ENCODE results near the gene PGF. TPM values are rescaled to one million over a fixed set of nuclear protein-coding genes. Genes with fewer than 3 reads are reported as not detected.

The PGF gene
- total and polyA plus RNA-seq, 2 donors: 7.0 to 7.5 TPM

DNA sequence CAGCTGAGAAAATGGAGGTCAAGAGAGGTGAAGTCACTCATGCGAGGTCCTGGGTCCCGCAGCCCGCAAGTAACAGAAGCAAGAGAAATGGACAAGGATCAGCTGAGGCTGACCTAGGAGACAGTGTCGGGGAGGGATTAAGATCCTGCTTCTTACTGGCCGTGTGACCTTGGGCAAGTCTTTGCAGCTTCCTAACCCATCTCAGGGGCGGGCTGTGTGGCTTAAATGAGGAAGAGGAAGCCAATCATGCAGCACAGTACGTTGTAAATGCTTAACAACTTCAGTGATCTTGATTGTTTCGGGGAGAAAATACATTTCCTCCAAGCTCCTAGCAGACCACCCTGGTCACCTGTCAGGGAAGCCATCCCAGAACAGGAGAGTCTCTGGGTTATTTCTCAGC is 7.1 kb upstream of the PGF start:
- WGBS: 76% methylated on average over 8 of the region's 8 CpGs
- peaks cover 0 to 25% of the 10 kb centered on the region in 2 donors for H3K4me1 ChIP-seq (ENCODE audit: control insufficient read depth in 2 of 2, insufficient read depth in 2 of 2, low read length in 2 of 2)

DNA sequence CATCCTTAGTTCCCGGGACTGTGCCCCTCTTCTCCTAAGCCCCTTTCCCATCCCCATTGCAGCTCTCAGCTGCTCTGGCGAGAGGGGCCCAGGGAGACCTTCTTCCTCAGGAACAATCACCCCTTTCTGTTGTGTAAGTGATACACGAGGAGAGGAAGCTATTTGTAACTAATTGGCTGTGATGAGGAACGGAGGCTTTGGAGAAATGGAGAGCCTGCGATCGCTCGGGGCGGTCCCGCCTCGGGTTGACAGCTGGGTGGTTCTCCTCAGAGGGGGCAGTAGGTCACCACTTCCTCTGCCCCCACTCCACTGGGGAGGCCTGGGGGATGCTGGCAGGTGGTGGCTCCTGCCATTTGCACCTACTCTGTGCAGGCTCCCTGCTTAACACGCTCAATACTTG is 6.6 kb upstream of the PGF start:
- no peaks in the 10 kb centered on the region for H3K36me3 ChIP-seq (ENCODE audit: control insufficient read depth in 2 of 2, insufficient read depth in 2 of 2, low read length in 1 of 2)
- H3K9me3 ChIP-seq (ENCODE audit: control insufficient read depth in 2 of 2, insufficient read depth in 1 of 2, low read length in 1 of 2): no peaks in the 10 kb centered on the region
- WGBS: 60% methylated on average over 11 of the region's 11 CpGs
- H3K4me3 ChIP-seq (ENCODE audit: low read length in 2 of 2): no peak overlapping the region
- no peak for DNase-seq (ENCODE audit: low read depth in 6 of 9, low spot score in 9 of 9)
- H3K4me1 ChIP-seq (ENCODE audit: control insufficient read depth in 2 of 2, insufficient read depth in 2 of 2, low read length in 2 of 2): peaks cover 0 to 25% of the 10 kb centered on the region in 2 donors
- H3K27ac ChIP-seq (ENCODE audit: low read depth in 1 of 2, low read length in 1 of 2): no peak overlapping the region
- no peaks in the 10 kb centered on the region for H3K27me3 ChIP-seq (ENCODE audit: control insufficient read depth in 2 of 2, insufficient read depth in 1 of 2, low read length in 1 of 2)

More for the DNA sequence above, 7.1 kb upstream of the PGF start:
- Histone ChIP-seq H3K9me3 (ENCODE audit: control insufficient read depth in 2 of 2, insufficient read depth in 1 of 2, low read length in 1 of 2) (no peaks in the 10 kb centered on the region), H3K4me3 (ENCODE audit: low read length in 2 of 2) (no peak overlapping the region), H3K36me3 (ENCODE audit: control insufficient read depth in 2 of 2, insufficient read depth in 2 of 2, low read length in 1 of 2) (no peaks in the 10 kb centered on the region), H3K27ac (ENCODE audit: low read depth in 1 of 2, low read length in 1 of 2) (no peak overlapping the region), H3K27me3 (ENCODE audit: control insufficient read depth in 2 of 2, insufficient read depth in 1 of 2, low read length in 1 of 2) (no peaks in the 10 kb centered on the region)
- no peak for DNase-seq (ENCODE audit: low read depth in 6 of 9, low spot score in 9 of 9)

DNA sequence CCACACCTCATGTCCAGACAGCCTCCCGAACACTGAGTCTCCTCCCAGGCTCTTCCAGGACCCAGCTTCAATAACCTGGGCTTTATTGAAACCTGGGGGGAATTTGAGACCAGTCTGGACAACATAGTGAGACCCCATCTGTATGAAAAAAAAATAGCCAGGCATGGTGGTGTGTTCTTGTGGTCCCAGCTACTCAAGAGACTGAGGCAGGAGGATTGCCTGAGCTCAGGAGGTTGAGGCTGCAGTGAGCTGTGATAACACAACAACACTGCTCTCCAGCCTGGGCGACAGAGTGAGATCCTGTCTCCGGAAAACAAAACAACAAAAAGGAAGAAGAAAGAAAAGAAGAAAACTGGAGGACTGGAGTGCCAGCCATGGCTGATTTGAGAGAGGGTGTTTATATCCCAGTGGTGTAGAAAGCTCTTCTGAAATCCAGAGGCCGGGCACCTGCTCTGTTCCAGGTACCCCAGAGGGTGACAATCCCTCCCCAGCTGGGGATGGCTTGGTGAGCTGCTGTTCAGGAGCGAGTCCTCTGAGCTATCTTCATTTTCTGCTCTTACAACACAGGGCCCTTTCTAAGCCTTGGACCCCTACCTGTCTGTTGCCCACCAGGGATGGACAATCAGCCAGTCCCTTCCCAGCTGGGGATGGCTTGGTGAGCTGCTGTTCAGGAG is 6.0 kb upstream of the PGF start:
- peaks cover 0 to 5% of the 10 kb centered on the region in 2 donors for H3K27me3 ChIP-seq (ENCODE audit: control insufficient read depth in 2 of 2, insufficient read depth in 1 of 2, low read length in 1 of 2)
- WGBS: 79% methylated on average over 5 of the region's 5 CpGs
- no peak overlapping the region for H3K4me3 ChIP-seq (ENCODE audit: low read length in 2 of 2)
- no peaks in the 10 kb centered on the region for H3K36me3 ChIP-seq (ENCODE audit: control insufficient read depth in 2 of 2, insufficient read depth in 2 of 2, low read length in 1 of 2)
- DNase-seq (ENCODE audit: low read depth in 6 of 9, low spot score in 9 of 9): no peak
- no peaks in the 10 kb centered on the region for H3K9me3 ChIP-seq (ENCODE audit: control insufficient read depth in 2 of 2, insufficient read depth in 1 of 2, low read length in 1 of 2)
- H3K4me1 ChIP-seq (ENCODE audit: control insufficient read depth in 2 of 2, insufficient read depth in 2 of 2, low read length in 2 of 2): peaks cover 0 to 25% of the 10 kb centered on the region in 2 donors
- no peak overlapping the region for H3K27ac ChIP-seq (ENCODE audit: low read depth in 1 of 2, low read length in 1 of 2)

DNA sequence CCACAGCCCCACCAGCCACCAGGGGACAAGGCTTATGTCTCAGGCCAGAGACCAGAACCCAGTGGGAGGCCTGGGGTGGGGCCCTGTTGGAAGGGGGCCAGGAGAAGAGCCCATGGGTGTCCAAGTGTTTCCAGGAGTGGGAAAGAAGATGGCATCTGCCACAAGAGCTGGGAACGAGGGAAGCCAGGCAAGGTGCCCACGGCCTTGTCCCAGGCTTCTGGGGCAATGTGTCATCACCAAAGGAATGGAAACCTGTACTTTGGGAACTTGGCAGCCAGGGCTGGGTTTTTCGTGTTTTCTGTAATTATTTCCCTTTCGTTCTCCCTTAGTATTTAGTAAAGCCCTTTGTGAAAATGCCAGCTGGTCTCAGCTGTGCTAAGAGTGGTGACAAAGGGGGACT is 5.3 kb upstream of the PGF start:
- H3K4me3 ChIP-seq (ENCODE audit: low read length in 2 of 2): no peak overlapping the region
- H3K27me3 ChIP-seq (ENCODE audit: control insufficient read depth in 2 of 2, insufficient read depth in 1 of 2, low read length in 1 of 2): peaks cover 1 to 11% of the 10 kb centered on the region in 2 donors
- H3K9me3 ChIP-seq (ENCODE audit: control insufficient read depth in 2 of 2, insufficient read depth in 1 of 2, low read length in 1 of 2): no peaks in the 10 kb centered on the region
- H3K36me3 ChIP-seq (ENCODE audit: control insufficient read depth in 2 of 2, insufficient read depth in 2 of 2, low read length in 1 of 2): no peaks in the 10 kb centered on the region
- peaks cover 0 to 25% of the 10 kb centered on the region in 2 donors for H3K4me1 ChIP-seq (ENCODE audit: control insufficient read depth in 2 of 2, insufficient read depth in 2 of 2, low read length in 2 of 2)
- DNase-seq (ENCODE audit: low read depth in 6 of 9, low spot score in 9 of 9): no peak
- no peak overlapping the region for H3K27ac ChIP-seq (ENCODE audit: low read depth in 1 of 2, low read length in 1 of 2)
- WGBS: 95% methylated on average over 4 of the region's 4 CpGs

DNA sequence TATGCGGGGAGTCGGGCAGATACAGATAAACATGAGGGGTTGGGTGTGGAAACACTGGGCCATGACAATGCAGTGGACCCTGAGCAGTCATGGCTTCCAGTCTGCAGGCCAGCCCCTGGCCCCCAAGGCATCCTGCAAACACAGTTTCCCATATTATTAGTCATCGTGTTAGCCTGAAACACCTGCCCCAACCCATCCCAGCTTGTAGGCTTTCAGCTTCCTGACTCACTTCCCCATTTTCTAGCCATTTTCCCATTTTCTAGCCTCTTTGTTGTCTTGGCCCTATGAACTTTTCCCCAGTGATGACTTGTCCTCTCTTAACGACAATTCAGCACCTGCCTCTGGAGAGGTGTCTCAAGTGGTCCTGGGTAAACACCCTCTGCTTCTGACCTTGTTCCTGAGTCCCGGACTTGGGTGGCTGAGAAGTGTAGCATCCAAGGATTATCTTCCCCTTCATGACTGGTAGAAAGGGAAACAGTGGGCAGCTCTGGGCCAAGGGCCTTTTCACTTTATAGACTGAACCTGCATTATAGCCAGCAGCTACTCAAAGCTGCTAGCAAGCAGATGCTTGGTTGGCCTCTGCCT is 4.3 kb upstream of the PGF start:
- H3K4me3 ChIP-seq (ENCODE audit: low read length in 2 of 2): no peak overlapping the region
- H3K9me3 ChIP-seq (ENCODE audit: control insufficient read depth in 2 of 2, insufficient read depth in 1 of 2, low read length in 1 of 2): no peaks in the 10 kb centered on the region
- peaks cover 3 to 20% of the 10 kb centered on the region in 2 donors for H3K27me3 ChIP-seq (ENCODE audit: control insufficient read depth in 2 of 2, insufficient read depth in 1 of 2, low read length in 1 of 2)
- H3K36me3 ChIP-seq (ENCODE audit: control insufficient read depth in 2 of 2, insufficient read depth in 2 of 2, low read length in 1 of 2): no peaks in the 10 kb centered on the region
- no peak overlapping the region for H3K27ac ChIP-seq (ENCODE audit: low read depth in 1 of 2, low read length in 1 of 2)
- DNase-seq (ENCODE audit: low read depth in 6 of 9, low spot score in 9 of 9): no peak
- 88% methylated on average over 5 of the region's 5 CpGs for WGBS
- peaks cover 7 to 32% of the 10 kb centered on the region in 2 donors for H3K4me1 ChIP-seq (ENCODE audit: control insufficient read depth in 2 of 2, insufficient read depth in 2 of 2, low read length in 2 of 2)

DNA sequence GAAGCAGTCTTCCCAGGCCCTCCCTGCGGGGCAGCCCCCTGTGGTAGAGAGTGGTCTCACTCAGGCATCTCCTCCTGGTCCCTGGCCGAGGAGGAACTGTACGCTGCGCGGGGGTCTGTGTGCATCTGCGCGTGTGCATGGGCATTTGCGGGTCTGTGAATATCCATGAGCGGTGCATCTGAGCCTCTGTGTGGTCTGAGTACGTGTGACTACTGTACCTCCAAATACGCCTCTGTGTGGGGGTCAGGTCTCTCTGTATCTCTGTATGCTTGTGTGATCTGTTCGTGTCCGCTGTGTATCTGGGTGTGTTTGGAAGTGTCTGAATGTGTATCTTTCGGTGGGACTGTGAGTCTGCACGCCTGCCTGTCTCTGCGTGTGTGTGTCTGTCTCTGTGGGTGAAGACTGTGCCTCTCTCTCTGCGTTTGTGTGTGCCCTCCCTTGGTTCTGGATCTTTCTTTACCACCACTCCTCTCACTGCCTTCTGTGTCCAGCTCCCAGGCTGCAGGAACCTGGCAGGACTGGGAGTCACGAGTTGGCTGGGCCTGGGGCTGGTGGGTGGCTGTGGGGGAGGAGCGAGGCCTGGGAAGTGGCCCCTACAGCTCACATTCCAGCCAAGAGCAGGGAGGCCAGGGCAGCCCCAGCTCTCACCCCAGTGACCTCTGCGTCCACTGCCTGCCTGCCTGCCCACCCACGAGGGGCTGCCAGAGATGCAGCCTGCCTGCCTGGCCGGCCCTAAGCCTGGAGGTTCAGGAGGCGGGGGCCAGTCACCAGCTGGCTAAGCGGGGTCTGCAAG is 1.1 kb upstream of the PGF start:
- peaks cover 7 to 24% of the 10 kb centered on the region in 2 donors for H3K4me1 ChIP-seq (ENCODE audit: control insufficient read depth in 2 of 2, insufficient read depth in 2 of 2, low read length in 2 of 2)
- H3K27me3 ChIP-seq (ENCODE audit: control insufficient read depth in 2 of 2, insufficient read depth in 1 of 2, low read length in 1 of 2): peaks cover 3 to 32% of the 10 kb centered on the region in 2 donors
- DNase-seq (ENCODE audit: low read depth in 6 of 9, low spot score in 9 of 9): no peak
- no peak overlapping the region for H3K27ac ChIP-seq (ENCODE audit: low read depth in 1 of 2, low read length in 1 of 2)
- H3K36me3 ChIP-seq (ENCODE audit: control insufficient read depth in 2 of 2, insufficient read depth in 2 of 2, low read length in 1 of 2): no peaks in the 10 kb centered on the region
- H3K4me3 ChIP-seq (ENCODE audit: low read length in 2 of 2): no peak overlapping the region
- 94% methylated on average over 24 of the region's 24 CpGs for WGBS
- peaks cover 0 to 4% of the 10 kb centered on the region in 2 donors for H3K9me3 ChIP-seq (ENCODE audit: control insufficient read depth in 2 of 2, insufficient read depth in 1 of 2, low read length in 1 of 2)

DNA sequence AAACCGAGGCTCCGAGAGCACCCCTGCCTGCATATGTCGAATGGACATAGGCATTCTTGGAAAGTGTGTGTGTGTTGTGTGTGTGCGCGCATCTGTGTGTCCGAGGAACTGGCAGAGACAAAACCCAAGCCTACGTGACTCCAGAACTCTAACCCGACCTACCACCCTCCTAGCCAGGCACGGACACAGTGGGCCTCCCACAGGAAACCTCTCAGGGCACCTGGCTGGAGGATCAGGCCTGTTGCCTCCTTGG is 556 bp upstream of the PGF start:
- Histone ChIP-seq H3K4me1 (ENCODE audit: control insufficient read depth in 2 of 2, insufficient read depth in 2 of 2, low read length in 2 of 2) (peaks cover 7 to 24% of the 10 kb centered on the region in 2 donors), H3K4me3 (ENCODE audit: low read length in 2 of 2) (no peak overlapping the region), H3K27me3 (ENCODE audit: control insufficient read depth in 2 of 2, insufficient read depth in 1 of 2, low read length in 1 of 2) (peaks cover 3 to 32% of the 10 kb centered on the region in 2 donors), H3K9me3 (ENCODE audit: control insufficient read depth in 2 of 2, insufficient read depth in 1 of 2, low read length in 1 of 2) (peaks cover 0 to 4% of the 10 kb centered on the region in 2 donors), H3K36me3 (ENCODE audit: control insufficient read depth in 2 of 2, insufficient read depth in 2 of 2, low read length in 1 of 2) (no peaks in the 10 kb centered on the region), H3K27ac (ENCODE audit: low read depth in 1 of 2, low read length in 1 of 2) (no peak overlapping the region)
- DNase-seq (ENCODE audit: low read depth in 6 of 9, low spot score in 9 of 9): no peak
- 96% methylated on average over 9 of the region's 9 CpGs for WGBS

DNA sequence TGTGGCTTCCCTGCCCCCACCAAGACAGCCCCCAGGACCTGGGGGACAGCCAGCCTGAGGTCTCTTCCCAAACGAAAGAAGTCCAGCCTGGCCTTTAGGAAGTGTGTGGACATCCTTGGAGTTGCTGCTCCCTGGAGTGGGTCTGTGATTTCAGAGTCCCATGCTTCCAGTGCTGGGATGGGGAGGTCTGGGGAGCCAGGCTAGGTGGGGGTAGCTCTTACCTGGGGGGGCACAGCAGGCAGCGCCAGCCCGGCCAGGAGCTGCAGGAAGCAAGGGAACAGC is 509 bp downstream of the PGF start:
- WGBS: 2% methylated on average over 3 of the region's 3 CpGs

DNA sequence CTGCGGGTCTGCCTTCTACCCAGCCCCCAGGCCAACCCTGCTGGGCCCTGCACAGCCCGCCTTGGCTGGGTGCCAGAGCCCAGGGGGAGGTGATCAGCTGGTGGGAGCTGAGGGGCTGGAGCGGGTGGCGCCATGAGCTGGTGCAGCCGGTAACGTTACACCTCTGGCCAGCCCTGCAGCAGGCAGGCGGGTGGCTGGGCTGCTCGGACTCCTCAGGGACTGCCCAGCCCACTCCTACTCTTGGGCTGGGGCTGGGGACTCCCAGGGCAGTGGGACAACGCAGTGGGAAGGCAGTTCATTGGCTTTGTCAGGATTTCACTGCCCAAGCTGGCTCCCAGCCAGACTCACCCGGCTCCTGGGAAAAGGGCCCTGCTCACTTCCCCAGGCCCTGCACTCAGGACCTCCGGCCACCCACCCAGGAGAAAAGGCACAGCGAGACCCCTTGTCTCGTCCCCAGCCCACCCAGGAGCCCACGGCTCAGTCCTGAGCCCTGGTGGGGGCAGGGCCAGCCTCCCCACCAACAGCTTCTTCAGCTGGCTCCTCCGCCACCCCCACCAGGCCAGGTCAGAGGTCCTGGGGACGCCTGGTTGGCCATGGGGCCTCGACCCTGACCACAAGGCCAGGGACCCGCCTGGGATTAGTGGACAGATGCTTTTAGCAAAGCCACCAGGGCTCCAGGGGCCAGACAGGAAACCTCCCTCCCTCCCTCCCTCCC is 1.0 kb downstream of the PGF start:
- peaks cover 7 to 28% of the 10 kb centered on the region in 2 donors for H3K4me1 ChIP-seq (ENCODE audit: control insufficient read depth in 2 of 2, insufficient read depth in 2 of 2, low read length in 2 of 2)
- peaks cover 3 to 32% of the 10 kb centered on the region in 2 donors for H3K27me3 ChIP-seq (ENCODE audit: control insufficient read depth in 2 of 2, insufficient read depth in 1 of 2, low read length in 1 of 2)
- no peak for DNase-seq (ENCODE audit: low read depth in 6 of 9, low spot score in 9 of 9)
- H3K4me3 ChIP-seq (ENCODE audit: low read length in 2 of 2): peak overlapping the region in 1 of 2 donors; percentile 18
- peaks cover 0 to 4% of the 10 kb centered on the region in 2 donors for H3K9me3 ChIP-seq (ENCODE audit: control insufficient read depth in 2 of 2, insufficient read depth in 1 of 2, low read length in 1 of 2)
- no peak overlapping the region for H3K27ac ChIP-seq (ENCODE audit: low read depth in 1 of 2, low read length in 1 of 2)
- WGBS: 74% methylated on average over 18 of the region's 18 CpGs
- H3K36me3 ChIP-seq (ENCODE audit: control insufficient read depth in 2 of 2, insufficient read depth in 2 of 2, low read length in 1 of 2): no peaks in the 10 kb centered on the region

More for the DNA sequence above, 509 bp downstream of the PGF start:
- Histone ChIP-seq H3K4me1 (ENCODE audit: control insufficient read depth in 2 of 2, insufficient read depth in 2 of 2, low read length in 2 of 2) (peaks cover 7 to 24% of the 10 kb centered on the region in 2 donors), H3K9me3 (ENCODE audit: control insufficient read depth in 2 of 2, insufficient read depth in 1 of 2, low read length in 1 of 2) (peaks cover 0 to 4% of the 10 kb centered on the region in 2 donors), H3K4me3 (ENCODE audit: low read length in 2 of 2) (peak overlapping the region; percentile 30 to 40), H3K27ac (ENCODE audit: low read depth in 1 of 2, low read length in 1 of 2) (no peak overlapping the region), H3K27me3 (ENCODE audit: control insufficient read depth in 2 of 2, insufficient read depth in 1 of 2, low read length in 1 of 2) (peaks cover 3 to 32% of the 10 kb centered on the region in 2 donors), H3K36me3 (ENCODE audit: control insufficient read depth in 2 of 2, insufficient read depth in 2 of 2, low read length in 1 of 2) (no peaks in the 10 kb centered on the region)
- DNase-seq (ENCODE audit: low read depth in 6 of 9, low spot score in 9 of 9): no peak

All from thymus (tissue), 11 donors.